SIG-M5 treated with dmso at 0.1 percent for 504 hours (cell line): ENCODE data around the gene LRSAM1.

Experiments used
- DNase-seq: peaks from one replicate; lab custom pipeline; 2025; ENCODE audit not compliant: unreplicated experiment; lab: John Stamatoyannopoulos, UW

The LRSAM1 gene

DNA sequence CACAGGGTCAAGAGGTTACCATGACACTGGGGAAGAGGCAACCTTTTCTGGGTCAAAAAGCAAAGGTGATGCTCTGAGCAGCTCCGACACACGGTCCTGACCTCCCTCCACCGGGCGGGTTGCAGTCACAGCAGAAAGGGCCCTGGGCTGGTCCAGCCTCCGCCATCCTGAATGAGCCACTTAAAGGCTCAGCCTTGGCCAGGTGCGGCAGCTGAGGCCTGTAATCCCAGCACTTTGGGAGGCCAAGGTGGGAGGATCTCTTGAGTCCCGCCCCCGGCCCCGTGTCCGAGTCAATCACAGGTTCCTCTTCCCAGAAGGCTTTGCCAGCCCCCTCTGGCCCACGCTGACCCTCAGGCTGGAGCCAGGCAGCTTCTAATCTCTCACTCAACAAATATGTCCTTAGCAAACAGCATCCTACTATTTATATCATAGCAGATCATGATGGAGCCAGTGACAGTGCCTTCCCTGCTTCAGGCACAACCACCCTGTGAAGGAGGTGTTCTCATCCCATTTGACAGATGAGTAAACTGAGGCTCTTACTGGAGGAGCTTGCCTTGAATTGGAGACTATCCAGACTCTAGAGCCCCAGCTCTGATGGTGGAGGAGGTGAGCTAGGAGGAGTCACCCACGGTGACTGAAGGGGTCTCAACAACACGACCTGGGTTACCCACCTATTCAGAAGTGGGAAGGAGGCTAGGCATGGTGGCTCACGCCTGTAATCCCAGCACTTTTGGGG lies 79.1 kb downstream of the LRSAM1 start:
- no peak for DNase-seq

DNA sequence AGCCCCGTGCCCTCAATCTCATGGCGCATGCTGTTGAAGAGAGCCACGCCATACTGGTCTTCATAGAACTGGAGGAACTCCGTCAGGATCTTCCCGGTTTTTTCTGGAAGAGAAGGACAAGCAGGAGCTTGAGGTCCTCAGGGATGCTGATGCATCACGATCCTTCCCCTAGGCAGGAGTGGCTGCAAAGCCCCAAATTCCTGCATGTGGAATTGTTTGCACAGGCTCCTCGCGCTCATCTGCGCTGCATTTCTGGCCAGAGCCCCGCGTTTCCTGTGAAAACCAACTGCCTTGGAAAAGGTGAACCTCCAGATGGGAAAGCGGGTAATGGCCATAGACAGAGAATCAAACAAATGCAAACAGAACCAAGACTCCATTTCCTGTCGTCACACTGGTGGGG lies 80.4 kb downstream of the LRSAM1 start:
- no peak for DNase-seq

DNA sequence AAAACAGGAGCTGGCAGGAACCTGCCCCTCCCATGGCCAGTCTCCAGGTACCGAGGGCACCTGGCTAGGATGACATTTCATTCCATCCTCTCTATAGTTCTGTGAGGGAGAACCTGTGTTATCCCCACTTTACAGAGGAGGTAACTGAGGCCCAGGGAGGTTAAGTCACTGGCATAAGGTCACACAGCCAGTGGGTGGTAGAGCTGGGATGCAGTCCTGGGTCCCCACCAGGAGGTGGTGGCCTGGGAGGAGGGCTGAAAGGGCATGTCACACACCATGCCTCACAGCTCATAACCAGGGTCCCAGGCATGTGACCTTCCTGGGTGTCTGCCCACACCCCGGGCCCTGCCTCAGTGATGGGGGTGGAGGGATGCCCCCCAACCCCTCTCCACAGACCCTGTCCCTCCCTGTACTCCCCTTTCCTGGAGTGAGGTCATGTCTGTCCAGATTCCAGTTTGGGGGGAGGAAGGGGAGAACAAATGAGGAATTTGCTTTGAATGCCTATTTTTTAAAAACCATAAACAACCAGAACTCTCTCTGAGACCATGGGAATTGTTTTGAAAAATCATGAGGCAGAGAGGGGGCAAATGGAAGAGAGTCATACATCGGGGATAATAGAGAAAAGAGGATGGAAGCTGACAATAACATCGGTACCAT lies 83.1 kb downstream of the LRSAM1 start:
- no peak for DNase-seq

DNA sequence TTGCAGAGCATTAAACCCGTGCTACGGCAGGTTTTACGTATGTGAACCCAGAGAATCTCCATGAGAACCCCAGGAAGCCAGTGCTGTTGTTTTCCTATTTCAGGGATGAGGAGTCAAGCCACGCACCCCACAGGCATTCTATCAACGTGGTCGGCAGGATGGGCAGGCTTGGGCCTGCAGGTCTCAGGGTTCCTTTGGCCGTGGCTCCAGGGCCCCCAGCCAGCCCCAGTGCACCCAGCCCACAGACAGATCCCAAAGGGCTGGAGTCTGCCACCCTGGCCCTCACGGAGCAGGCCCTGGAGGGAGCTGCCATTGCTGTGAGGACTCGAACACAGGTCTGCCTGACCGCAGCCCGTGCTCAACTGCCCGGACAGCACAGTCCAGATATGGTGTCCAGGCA lies 83.6 kb downstream of the LRSAM1 start:
- no peak for DNase-seq

DNA sequence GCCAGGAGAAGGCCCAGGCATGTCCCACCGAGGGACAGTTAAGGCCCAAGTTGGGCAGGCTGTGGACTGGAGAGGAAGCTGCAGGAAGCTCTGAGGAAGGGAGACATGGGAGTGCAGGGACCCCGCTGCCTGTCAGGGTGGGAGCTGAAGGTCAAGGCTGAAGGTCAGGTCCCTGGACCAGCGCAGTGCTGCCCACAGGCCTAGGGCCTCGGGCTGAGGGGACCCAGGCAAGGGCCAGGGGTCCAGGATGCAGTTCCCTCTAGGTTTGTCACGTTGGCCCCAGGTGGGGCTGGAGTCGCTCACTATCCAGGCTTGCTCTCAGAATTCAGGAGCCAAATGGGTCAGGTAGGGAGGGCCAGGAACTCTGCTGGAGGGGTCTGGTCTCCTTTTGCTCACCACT lies 84.1 kb downstream of the LRSAM1 start:
- DNase-seq: no peak

DNA sequence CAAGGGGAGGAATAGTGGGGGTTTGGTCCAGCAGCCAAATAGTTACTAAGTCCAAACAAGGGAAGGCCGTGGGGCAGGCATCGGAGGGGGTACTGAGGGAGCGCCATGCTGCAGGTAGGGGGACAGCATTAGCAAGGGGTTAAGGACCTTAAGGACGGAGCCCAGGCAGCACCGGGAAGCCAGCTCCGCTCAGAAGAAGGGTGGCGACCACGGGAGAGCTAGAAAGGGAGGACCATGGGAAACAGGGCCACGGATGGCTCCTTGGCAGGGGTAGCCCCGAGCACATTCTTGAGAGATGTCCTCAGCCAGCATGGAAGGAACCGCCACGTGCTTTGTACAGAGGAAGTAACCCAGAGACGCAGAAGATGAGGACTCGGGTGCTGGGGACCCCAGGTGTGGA lies 84.5 kb downstream of the LRSAM1 start:
- DNase-seq: no peak

DNA sequence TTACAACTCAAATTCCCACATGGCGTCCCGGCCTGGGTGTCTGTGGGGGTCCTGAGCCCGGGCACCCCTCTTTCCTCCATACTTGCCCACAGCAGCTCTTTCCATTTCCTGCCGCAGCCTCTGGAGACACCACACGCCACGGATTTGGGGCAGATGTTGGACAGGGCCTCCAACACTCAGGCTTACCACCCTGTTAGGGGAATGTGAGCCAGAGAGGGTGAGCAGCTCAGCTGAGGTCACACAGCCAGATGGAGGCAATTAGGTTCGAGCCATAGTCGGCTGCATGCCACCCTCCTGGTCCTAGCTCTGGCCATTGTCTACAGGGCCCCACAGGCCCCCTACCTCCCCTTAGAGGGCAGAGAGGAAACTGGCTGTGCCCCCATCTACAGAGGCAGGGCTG lies 85.2 kb downstream of the LRSAM1 start:
- no peak for DNase-seq

DNA sequence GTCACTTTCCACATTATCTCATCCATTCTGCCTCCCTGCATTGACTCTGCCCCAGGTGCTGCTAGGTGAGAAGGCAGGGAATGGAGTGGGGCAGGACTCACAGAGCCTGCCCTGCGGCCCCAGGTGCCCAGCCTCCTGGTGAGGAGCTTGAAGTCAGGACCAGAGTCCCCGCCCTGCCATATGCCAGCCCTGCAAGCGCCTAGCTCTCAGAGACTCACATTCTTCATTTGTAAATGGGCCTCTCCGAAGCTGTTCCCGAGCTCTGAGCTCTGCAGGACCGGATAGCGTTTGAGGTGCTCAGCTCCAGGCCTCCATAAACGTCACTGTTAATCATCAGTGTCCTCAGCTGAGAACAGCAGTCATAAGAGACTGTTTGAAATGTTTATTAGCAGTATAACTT lies 85.7 kb downstream of the LRSAM1 start:
- no peak for DNase-seq

DNA sequence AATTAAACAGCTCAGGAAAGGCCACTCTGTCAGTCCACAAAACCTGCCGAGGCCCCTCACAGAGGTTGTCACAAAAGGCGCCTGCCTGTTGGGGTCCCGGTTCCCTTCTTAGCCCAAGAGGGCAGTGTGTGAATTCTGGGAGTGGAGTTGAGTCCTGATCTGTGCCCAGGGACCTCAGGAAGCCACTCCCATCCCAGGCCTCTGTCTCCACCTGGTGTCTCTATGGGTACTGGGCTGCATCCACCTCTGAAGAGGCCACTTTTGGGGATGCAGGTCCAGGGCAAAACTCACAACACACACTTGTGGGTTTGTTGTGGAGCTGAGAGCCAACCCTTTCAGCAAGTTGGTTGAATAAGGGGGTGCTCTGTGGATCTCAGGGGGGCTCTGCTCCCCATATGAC lies 86.5 kb downstream of the LRSAM1 start:
- DNase-seq: no peak

DNA sequence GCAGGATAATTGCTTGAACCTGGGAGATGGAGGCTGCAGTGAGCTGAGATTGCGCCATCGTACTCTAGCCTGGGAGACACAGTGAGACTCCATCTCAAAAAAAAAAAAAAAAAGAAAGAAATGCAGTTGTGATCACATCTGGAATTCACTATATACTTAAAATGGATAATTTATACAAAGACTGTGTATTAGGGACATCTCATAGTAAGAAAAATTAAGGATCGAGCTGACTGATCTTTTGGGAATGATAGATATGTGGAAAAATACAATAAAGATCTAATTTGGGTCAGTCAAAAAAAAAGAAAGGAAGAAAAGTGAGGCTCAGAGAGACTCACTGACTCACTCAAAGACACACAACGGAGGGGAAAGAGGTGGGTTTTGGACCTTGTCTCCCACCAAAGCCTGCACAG lies 87.5 kb downstream of the LRSAM1 start:
- DNase-seq: no peak

DNA sequence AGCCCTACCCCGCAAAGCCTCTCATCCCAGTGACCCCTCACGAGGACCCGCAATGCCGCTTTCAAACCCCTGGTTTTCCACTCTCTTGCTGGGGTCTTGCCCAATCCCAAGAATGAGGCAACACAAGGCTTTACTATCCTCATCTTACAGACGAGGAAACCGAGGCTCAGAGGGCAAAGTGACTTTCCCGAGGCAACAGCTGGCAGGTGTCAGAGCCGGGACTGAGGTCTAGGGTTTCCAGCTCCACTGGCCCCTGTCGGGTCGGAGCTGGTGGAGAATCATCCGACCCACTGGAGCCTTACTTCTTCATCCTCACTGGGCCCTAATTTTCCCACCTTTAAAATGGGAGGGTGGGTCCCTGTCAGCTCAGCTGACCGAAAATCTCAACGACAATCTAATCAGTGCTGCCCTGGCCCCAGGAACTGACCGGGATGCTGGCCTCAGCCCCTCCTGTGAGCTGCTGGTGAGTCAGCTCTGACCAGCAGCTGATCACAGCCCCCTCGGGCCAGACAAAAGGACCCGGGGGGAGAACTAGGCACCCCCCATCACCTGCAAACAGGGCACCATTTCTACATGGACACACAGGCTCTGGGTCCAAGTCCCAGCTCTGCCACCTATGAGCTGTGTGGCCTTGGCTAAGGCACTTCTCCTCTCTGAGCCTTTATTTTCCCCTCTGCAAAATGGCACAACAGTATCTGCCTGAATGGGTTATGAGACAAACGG lies 88.1 kb downstream of the LRSAM1 start:
- DNase-seq: no peak

DNA sequence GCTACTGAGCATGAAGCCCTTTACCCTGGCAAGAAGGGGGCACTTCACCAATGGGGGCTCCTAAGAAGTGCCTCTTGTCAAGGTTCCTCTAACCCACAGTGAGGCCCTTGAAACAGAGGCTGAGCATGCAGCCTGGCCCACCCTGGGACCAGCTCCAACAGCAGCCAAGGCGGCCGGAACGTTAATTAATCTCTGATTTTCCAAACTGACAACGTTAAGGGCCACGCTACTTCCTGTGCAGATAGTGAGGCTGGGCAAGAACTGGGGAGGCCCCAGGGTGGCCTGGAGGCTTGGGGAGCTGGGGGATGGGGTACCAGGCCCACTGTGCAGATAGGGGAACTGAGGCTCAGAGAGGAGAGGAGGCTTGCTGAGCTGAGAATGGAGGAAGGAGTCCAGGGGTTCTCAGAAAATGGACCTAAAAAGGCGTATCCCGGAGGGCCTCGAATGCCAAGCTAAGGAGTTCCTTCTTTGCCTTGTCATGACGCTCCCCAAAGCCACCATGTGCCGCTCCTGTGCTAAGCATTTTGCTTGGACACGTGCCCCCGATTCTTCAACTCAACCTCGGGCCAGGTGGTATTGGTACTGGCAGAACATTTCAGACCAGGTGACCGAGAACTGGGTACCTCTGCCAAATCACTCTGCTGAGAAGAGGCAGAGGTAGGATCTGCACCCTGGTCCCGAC lies 88.8 kb downstream of the LRSAM1 start:
- DNase-seq: no peak

DNA sequence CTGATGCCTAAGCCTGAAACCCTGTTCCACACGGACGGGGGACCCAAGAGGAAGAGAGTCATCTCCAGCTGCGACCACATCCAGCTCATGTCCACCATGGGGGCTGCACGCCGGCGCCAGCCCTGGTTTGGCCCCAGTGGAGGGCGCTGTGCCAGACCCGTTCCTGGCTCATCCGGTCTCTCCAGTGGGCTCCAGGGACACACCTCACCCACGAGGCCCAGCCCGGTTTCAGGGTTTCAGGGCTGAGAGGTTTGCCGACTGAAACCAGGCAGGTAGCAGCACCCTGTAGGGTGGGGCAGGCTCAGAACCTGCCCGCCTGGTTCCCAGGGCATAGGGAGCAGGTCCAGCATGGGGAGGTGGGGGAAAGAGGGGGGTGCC lies 89.3 kb downstream of the LRSAM1 start:
- DNase-seq: no peak

DNA sequence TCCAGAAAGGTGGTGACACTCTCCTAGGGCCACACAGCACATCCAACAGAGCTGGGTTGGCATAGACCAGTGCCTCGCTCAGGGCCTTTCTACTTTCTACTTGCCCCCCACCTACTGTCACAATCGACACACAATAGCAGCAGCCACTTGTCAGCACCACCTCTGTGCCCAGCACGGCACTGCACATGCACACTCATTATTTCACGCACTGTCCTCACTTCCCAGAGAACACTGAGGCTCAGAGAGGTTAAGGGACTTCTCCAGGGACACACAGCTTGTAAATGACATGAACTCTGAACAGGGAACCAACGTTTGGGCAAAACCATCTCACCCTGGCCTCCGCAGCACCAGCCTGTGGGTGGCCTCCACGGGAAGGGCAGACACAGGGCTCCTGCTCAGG lies 89.9 kb downstream of the LRSAM1 start:
- no peak for DNase-seq

DNA sequence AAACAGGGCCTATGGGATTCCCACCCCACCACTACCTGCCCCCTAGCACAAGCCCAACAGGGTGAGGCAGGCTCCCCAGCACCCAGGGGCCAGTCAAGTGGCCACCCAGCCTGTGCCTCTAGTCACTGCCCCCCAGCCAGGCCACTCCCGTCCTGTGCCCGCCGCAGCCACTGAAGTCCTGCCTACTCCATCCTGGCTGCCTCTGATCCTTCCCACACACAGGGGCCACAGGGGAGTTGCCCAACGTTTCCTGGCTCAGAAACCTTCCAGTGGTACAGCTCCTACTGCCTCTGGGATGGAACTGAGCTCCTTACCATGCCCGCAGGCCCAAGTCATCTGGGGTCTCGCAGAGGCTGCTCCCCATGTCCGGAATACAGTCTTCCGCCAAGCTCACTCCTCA lies 90.6 kb downstream of the LRSAM1 start:
- no peak for DNase-seq

DNA sequence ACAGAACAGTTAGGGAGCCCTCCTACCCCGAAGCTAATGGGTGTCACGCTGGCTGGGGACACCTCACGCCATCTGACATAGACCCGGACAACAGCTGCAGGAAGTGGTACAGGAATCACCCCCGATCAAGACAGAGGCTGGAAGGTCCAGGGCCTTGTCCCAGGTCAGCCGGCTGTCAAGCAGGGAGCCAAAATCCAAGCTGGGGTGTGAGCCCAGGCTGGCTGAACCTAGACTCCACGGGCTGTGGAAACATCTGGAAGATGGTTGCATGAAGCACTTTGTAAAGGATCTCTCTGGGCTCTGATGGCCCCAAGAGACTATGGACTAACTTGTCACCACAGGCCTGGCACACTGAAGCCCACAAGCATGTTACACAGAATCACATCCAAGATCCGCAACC lies 91.9 kb downstream of the LRSAM1 start:
- DNase-seq: no peak

DNA sequence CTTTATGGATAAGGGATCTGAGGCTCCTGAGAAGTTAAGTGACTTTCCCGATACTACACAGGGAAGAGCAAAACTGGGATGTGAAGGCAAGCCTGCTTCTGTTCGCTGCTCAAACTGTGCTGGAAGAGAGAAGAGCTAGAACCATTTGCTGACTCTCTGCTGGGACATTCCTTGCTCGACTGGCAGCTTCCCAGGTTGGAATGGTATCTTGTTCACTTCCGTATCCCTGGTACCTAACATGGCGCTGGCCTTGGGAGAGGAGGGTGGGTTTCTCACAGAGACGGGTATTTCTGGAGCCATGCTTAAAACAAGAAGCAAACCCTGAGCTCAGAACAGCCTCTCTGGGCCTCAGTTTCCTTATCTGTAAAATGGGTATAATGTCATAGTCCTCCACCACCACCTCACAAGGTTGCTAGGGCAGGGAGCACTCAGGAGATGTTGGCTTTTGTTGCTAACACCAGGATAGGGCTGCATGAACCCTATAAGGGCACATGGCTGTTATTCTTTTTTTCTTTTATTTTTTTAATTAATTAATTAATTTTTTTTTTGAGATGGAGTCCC lies 92.7 kb downstream of the LRSAM1 start:
- no peak for DNase-seq

DNA sequence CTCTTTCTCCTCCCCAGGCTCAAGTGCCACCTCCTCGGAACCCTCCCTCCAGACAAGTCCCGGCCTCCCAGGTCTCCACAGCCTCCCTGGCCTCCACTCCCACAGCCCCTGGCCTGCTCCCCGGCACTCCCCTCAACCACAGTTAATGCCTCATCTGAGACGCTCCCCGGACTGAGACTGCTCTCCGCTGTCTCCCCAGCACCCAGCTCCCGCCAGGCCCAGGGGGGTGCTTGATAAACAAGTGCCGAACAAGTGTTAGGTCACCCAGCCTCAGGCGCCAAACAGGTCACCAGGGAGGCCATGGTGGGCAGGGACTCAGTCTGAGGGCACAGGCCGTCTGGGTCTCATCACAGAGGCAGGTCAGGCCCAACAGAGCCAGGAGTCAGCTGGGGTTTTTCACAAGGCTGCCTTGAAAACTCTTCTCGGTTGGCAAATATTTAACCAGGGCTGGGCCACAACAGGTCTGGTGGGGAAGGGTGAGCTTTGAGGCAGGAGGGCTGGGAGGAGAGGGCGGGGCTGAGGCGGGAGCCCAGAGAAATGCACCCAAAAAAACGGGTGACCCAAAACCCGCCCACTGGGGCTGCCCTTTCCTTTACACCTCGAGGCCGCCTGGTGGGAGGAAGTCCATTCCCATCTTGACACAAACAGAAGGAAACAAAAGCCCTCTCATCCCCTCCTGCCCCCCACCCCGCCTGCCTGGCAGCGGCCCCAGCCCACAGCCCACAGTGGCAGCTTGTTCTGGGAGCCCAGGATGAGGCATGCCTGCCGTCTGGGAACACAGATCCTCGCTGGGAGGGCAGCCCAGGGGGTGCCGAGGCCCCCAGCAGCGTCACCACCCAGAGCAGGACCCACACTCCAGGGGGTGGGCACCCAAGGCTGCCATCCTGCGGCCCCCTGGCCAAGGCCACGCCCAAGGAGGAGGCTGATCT lies 94.2 kb downstream of the LRSAM1 start:
- peak; percentile 63 for DNase-seq

DNA sequence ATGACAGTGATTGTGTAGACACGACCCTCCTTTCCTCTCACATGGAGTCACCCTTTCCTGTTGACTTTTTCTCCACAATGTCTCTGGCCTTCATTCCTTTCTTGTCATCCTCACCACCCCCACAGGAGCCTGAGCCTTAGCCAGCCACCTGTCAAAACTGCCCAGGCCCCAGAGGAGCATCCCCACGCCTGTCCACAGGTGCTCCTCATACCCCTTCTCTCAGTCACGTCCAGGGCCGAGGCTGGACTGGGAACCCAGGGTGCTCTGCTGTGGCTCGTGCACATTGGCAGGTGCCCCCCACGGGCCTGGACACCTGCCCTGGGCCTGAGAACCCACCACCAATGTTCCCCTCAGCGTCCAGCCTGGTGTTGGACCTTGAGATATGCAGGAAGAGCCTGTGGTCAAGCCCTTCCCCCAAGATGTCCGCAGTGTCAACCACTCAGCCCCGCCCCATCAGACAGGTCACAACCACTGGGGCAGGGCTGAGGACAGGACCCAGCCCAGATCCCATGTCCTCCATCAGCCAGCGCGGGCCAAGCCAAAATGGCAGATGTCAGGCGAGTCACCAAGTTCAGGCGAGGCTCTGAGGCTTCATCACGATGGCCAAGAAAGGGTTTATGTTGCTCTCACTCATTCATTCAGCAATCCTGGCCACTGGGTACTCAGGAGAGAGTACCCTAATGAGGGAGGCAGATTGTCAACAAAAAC lies 95.0 kb downstream of the LRSAM1 start:
- DNase-seq: no peak
